GM19463 (cell line): ENCODE data around the gene UBN2.

ENCODE experiments used
- ATAC-seq: cut with Tn5 transposase; IDR thresholded peaks from one replicate; pipeline ENCODE4 v1.9.1; 2021; ENCODE audit warnings: mild to moderate bottlenecking, moderate library complexity; ENCODE audit not compliant: unreplicated experiment

The UBN2 gene

DNA sequence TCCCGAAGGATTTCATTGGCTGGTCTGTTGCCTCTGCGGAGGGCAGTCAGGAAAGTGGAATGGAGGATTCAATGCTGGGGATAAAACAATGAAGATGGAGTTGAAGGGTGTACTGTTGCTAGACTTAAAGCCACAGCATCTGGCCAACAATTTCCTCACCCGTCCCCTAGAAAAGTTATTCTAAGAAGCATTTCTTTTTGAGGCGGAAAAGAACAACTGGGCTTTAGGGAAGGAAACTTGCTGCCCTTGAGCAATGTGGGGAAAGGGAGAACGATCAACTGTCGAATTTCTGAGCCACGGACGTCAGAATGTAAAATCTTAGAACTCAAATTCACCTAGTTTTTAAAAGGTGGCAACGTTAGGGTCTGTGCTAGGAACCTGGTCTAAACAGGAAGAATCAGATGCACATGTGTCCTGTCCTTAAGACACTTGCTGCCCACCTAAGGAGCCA lies 110.8 kb downstream of the UBN2 start:
- ATAC-seq: no peak

DNA sequence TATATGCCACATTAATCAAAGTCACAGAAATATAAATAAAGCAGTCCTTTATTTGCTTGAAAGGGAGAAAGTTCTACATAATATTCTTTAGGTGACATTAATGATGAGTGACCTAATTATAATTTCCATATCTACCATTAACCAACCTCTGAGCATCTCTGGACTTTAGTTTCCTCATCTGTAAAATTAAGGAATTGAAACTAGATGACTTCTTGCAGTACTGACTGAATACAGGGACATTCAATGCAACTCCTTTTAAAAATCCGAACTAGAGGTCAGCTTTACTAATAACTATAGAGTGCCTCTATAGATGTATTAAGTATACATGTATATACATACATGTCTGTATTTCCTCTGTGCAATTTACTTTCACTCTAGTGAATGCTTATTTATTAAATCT lies 114.0 kb downstream of the UBN2 start:
- no peak for ATAC-seq

GRCh38 chr7:139351027-139351426 lies 120.0 kb downstream of the UBN2 start:
- ATAC-seq: no peak

DNA sequence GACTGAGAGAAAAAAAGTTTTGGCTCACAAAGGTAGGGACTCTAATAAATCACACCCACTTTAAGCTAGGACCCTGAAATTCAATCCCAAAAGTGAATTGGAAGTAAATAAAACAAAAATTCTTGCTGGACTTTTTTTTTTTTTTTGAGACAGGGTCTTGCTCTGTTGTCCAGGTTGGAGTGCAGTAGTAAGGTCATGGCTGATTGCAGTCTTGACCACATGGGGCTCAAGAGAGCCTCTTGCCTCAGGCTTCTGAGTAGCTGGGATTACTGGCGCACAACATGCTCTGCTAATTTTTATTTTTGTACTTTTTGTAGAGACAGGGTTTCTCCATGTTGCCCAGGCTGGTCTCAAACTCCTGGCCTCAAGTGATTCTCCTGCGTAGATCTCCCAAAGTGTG lies 123.7 kb downstream of the UBN2 start:
- no peak for ATAC-seq

GRCh38 chr7:139355320-139355719 lies 124.3 kb downstream of the UBN2 start:
- ATAC-seq: no peak
